Limb (tissue), 2 donors: Measurements from ENCODE around the gene CDH2.

Experiments used
- DNase-seq, 2 donors: peaks; one replicate each; pipeline ENCODE4 v3.0.0-alpha.2; 2016; ENCODE audit errors: extremely low spot score in 2 of 2

The CDH2 gene

GRCh38 chr18:28045176-28045810 lies 131.6 kb downstream of the CDH2 start:
- no peak for DNase-seq

- DNase-seq, result no peak
These were observed 132.9 kb downstream of the CDH2 start for GRCh38 chr18:28044036-28044435.

DNA sequence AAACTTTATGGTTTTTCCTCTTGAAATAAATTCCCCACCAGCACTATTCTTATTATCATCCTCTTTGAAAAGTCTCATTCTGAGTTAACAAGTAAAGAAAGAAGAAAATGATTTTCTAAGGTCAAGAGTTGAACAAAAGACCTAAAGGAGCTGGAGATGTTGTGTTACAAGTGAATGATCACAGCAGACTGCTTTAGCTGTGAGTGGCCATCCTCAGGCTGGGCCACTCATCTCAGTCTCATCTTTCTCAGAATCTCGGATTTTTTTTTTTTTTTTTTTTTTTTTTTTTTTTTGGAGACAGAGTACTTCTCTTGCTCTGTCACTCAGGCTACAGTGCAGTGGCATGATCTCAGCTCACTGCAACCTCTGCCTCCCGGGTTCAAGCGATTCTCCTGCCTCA lies 133.3 kb downstream of the CDH2 start:
- DNase-seq, result no peak

DNA sequence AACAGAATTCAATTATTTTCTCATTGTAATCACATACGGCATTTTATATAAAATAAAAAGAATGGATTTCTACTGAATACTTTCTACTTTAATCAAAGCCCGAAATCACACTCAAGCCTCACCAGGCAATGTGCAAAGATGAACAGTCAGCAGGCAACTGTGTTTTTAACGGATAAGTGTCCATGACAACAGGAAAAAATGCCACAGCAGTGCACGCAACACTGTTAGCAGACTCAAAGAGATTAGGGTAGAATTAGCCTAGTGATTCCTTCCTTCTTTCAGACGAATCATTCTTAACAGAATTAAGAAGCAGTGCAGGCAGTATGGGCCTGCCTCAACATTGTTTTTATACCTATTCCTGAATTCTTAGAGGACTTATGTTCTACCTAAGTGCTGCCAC lies 135.6 kb downstream of the CDH2 start:
- no peak for DNase-seq

GRCh38 chr18:28040716-28041115 lies 136.2 kb downstream of the CDH2 start:
- DNase-seq, result no peak

- no peak for DNase-seq
These were observed 136.7 kb downstream of the CDH2 start for GRCh38 chr18:28040211-28040610.

DNA sequence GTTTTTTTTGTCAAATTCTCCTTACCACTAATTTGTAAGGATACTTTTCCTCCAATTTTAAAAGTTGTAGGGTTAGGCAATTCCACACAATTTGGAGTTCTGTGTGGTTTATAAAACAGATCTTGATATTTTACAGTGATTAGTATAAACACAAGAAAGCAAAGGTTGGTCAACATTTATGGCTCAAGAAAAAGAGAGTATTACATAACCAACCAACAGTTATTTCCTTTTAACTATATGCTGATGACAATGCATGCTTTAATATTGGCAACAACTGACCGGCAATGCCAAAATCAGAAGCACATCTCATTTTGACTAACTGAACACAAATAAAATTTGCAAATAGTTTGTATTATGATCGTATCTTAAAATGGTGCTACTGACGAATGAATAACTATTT lies 137.2 kb downstream of the CDH2 start:
- DNase-seq, result no peak

- no peak for DNase-seq
These were observed 137.9 kb downstream of the CDH2 start for GRCh38 chr18:28039078-28039477.

GRCh38 chr18:28036488-28036887 lies 140.4 kb downstream of the CDH2 start:
- DNase-seq, result no peak

GRCh38 chr18:28034567-28034966 lies 142.4 kb downstream of the CDH2 start:
- DNase-seq, result no peak

DNA sequence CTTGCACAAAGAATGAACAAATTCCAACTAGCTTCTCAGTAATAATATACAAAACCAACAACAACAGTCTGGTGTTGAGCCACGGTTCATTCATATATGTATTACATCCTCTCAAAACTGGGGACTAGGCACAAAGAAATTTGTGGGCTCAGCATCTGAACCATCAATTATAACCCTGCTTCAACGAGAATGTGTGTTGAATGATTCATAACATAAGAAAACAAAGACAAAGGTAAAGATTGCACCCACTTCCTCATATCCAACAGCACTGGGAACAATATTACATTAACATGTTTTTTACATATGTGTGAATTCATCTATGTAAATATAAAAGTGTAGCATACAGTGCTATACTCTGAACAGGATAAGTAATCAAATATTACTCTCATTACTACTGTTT lies 144.8 kb downstream of the CDH2 start:
- DNase-seq, result no peak

GRCh38 chr18:28030458-28030857 lies 146.5 kb downstream of the CDH2 start:
- no peak for DNase-seq

- no peak for DNase-seq
These were observed 149.2 kb downstream of the CDH2 start for GRCh38 chr18:28027755-28028154.

DNA sequence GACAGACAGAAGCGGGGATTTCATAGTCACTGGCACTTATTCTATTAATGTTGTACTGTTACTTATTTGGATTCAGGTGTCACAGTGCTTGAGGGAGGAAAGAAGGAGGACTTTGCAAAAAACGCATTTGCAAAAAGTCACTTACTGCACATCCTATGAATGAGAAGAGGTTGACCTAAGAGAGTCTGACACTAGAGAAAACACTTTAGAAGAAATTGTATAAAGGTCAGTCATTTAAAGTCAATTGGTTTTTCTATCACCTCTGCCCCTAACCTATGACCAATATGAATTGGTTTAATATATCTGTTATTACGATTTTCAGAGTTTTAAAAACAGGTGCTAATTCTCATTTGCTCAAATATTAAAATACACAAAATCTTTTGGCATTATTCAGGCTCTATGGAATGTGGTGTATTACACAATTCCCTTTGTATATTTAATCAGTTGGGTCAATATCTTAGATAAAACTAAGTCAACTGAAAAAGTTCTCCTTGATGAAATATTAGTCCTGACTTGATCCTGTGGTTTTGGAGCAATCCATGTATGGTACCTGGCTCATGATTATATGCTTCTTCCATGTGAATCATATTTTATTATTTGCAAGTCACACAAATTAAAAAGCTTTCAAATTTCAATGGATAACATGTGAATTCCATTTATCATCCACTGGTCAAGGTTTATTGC lies 157.4 kb downstream of the CDH2 start:
- DNase-seq, result no peak

GRCh38 chr18:28018351-28018750 lies 158.6 kb downstream of the CDH2 start:
- DNase-seq, result no peak

DNA sequence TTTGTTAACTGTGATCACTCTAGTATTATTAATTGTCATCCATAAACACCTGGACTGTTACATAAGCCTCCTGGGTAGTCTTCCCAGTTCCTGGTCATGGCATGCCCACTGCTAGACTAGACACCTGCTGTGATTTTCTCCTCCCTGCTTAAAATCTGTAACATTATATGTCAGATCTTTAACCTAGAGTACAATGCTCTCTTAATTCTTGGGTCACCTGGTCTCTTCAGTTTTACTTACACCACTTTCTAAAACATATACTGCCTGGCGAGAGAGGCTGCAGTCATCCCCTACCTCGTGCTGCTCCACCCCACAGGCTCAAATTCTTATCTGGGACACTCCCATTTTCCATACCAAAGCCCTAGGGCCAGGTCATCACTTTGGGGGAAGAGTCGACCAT lies 161.3 kb downstream of the CDH2 start:
- DNase-seq, result no peak

DNA sequence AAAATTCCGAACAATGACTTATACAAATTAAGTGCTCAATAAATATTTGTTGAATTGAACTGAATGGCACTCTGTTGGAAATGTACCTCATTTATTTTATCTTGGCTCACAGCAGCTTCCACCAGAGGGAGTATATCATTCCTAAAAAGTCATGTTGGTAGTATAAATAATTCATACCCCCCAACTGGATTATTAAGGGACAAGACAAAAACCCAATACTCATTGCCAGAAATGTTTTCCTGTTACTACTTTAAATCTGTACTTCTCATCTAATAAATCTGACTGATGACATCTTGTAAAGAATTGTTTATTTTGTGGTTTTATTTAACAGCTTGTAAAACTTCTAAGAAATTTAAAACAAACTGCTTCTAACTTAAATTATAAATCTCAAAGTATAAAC lies 163.9 kb downstream of the CDH2 start:
- DNase-seq, result no peak

GRCh38 chr18:28012336-28012735 lies 164.6 kb downstream of the CDH2 start:
- DNase-seq, result no peak

GRCh38 chr18:28009589-28009988 lies 167.3 kb downstream of the CDH2 start:
- no peak for DNase-seq

- no peak for DNase-seq
These were observed 169.1 kb downstream of the CDH2 start for GRCh38 chr18:28007841-28008240.

GRCh38 chr18:28005164-28005563 lies 171.8 kb downstream of the CDH2 start:
- DNase-seq, result no peak

GRCh38 chr18:28004606-28005005 lies 172.3 kb downstream of the CDH2 start:
- no peak for DNase-seq

DNA sequence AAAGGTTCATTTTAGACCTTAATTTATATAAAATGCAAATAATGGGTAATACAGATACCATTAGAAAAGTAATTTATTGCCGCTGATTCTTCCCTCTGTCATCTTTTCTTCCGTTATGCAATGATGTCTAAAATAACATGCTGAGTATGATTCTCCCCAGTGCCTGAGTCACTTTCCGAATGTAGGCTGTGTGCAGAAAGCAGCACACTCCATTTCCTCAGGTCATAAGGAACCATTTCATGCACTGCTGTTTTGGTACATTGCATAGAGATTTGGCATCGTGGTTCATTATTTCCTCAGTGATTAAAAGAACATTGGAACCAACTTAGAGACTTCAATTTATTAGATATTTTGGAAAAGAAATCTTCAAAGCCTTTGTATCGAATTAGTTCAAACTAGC lies 173.5 kb downstream of the CDH2 start:
- DNase-seq, result no peak

- DNase-seq, result no peak
These were observed 174.1 kb downstream of the CDH2 start for GRCh38 chr18:28002841-28003240.
